Measurements from ENCODE around the gene OPCML.

GRCh38 chr11:132528181-132528580, 1004.1 kb downstream of the OPCML start:
- TF ChIP-seq, protein P1, sequence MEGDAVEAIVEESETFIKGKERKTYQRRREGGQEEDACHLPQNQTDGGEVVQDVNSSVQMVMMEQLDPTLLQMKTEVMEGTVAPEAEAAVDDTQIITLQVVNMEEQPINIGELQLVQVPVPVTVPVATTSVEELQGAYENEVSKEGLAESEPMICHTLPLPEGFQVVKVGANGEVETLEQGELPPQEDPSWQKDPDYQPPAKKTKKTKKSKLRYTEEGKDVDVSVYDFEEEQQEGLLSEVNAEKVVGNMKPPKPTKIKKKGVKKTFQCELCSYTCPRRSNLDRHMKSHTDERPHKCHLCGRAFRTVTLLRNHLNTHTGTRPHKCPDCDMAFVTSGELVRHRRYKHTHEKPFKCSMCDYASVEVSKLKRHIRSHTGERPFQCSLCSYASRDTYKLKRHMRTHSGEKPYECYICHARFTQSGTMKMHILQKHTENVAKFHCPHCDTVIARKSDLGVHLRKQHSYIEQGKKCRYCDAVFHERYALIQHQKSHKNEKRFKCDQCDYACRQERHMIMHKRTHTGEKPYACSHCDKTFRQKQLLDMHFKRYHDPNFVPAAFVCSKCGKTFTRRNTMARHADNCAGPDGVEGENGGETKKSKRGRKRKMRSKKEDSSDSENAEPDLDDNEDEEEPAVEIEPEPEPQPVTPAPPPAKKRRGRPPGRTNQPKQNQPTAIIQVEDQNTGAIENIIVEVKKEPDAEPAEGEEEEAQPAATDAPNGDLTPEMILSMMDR (IDR thresholded peaks at IDR 0.05; ENCODE audit: low read depth, low read length, poor library complexity, severe bottlenecking) = no peak
- no peak for TF ChIP-seq EZH2phosphoT487 (IDR thresholded peaks at IDR 0.05; ENCODE audit: borderline replicate concordance, low read length)

Measured in DOHH2 (cell line).